Measurements from ENCODE around the gene STX7. TPM values are rescaled to one million over a fixed set of nuclear protein-coding genes. Genes with fewer than 3 reads are reported as not detected.

The STX7 gene
- total and polyA plus RNA-seq, 8 donors, result 5.1 to 33.0 (median 13.7) TPM

DNA sequence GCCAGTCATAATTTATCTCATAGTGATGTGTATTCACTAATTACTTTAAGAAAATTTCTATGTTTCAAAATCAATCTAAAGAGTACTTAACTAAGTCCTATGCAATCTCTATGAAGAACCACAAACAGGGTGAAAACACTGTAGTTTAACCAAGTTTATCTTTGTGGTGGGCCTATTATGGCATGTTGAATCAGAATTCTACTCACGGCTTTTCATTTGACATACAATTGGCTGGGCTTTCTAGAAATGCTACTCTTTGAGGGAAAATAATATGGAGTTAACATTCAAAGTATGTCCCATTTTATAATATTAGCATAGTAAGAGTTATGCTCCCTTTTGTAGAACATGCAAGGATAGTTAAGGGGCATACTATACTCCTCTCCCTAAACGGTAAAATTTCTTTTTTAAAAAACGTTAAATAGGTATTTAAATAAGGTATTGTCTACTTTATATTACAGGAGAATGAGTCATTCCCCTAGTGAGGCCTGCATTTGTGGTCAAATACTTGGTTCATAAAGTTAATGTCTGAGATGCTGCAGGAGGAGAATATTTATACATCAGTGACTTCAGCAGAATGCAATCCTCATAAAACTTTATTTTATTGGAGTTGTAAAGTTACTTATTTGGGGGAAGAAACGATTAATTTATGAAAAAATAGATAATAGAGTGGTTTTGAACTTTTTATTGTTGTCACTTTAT, 113.4 kb downstream of the STX7 start:
- no peak for DNase-seq
- no peaks in the 10 kb centered on the region for H3K4me1 ChIP-seq
- intact Hi-C loops (cut with DNase I), result loop anchor here in 1 of 3 donors (10.0 kb wide), 1 partner anchor 95 kb away; no protein-coding TSS in a partner anchor
- H3K27me3 ChIP-seq, result no peaks in the 10 kb centered on the region
- H3K9me3 ChIP-seq, result no peaks in the 10 kb centered on the region
- H3K27ac ChIP-seq, result no peak overlapping the region
- no peak for FAIRE-seq
- no peak overlapping the region for H3K4me3 ChIP-seq
- TF ChIP-seq, protein P1, sequence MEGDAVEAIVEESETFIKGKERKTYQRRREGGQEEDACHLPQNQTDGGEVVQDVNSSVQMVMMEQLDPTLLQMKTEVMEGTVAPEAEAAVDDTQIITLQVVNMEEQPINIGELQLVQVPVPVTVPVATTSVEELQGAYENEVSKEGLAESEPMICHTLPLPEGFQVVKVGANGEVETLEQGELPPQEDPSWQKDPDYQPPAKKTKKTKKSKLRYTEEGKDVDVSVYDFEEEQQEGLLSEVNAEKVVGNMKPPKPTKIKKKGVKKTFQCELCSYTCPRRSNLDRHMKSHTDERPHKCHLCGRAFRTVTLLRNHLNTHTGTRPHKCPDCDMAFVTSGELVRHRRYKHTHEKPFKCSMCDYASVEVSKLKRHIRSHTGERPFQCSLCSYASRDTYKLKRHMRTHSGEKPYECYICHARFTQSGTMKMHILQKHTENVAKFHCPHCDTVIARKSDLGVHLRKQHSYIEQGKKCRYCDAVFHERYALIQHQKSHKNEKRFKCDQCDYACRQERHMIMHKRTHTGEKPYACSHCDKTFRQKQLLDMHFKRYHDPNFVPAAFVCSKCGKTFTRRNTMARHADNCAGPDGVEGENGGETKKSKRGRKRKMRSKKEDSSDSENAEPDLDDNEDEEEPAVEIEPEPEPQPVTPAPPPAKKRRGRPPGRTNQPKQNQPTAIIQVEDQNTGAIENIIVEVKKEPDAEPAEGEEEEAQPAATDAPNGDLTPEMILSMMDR (IDR thresholded peaks at IDR 0.05), result no peak
- no peak for ATAC-seq
- no peaks in the 10 kb centered on the region for H3K36me3 ChIP-seq
- 70 to 80% methylated on average over 4 of the region's 4 CpGs for WGBS, 2 donors

Other genes starting within 250 kb of the STX7 start
- gene MOXD1, start 111.6 kb downstream of the STX7 start, total RNA-seq, result 10 to 100 TPM in 1 of 6 donors, 1 to 10 TPM in 1, under 1 TPM in 4; 0.32 to 13.9 (median 0.78) TPM
- under 1 TPM; 0.30 to 0.52 TPM for gene MOXD1, start 111.6 kb downstream of the STX7 start, polyA plus RNA-seq
- gene TAAR9, start 25.2 kb upstream of the STX7 start, total RNA-seq, result not detected
- gene TAAR9, start 25.2 kb upstream of the STX7 start, polyA plus RNA-seq, result not detected
- gene TAAR8, start 39.6 kb upstream of the STX7 start, total RNA-seq, result not detected
- gene TAAR8, start 39.6 kb upstream of the STX7 start, polyA plus RNA-seq, result not detected
- not detected for gene TAAR6, start 57.2 kb upstream of the STX7 start, total RNA-seq
- not detected for gene TAAR6, start 57.2 kb upstream of the STX7 start, polyA plus RNA-seq
- not detected for gene TAAR5, start 76.6 kb upstream of the STX7 start, total RNA-seq
- not detected for gene TAAR5, start 76.6 kb upstream of the STX7 start, polyA plus RNA-seq
- not detected for gene TAAR2, start 111.2 kb upstream of the STX7 start, total RNA-seq
- gene TAAR2, start 111.2 kb upstream of the STX7 start, polyA plus RNA-seq, result not detected
- gene TAAR1, start 146.1 kb upstream of the STX7 start, total RNA-seq, result not detected
- under 1 TPM in 1 of 2 donors, not detected in 1; 0.33 TPM for gene TAAR1, start 146.1 kb upstream of the STX7 start, polyA plus RNA-seq
- gene VNN1, start 200.9 kb upstream of the STX7 start, total RNA-seq, result 1 to 10 TPM in 3 of 6 donors, under 1 TPM in 3; 0.13 to 4.7 (median 1.0) TPM
- 1 to 10 TPM in 1 of 2 donors, under 1 TPM in 1; 0.82 to 1.6 TPM for gene VNN1, start 200.9 kb upstream of the STX7 start, polyA plus RNA-seq
- gene VNN2, start 244.8 kb upstream of the STX7 start, total RNA-seq, result 1 to 10 TPM in 3 of 6 donors, under 1 TPM in 3; 0.63 to 9.6 (median 1.7) TPM
- 1 to 10 TPM in 1 of 2 donors, under 1 TPM in 1; 0.72 to 1.2 TPM for gene VNN2, start 244.8 kb upstream of the STX7 start, polyA plus RNA-seq

Measured in pancreas (tissue), 10 donors.